Trophoblast cell (in vitro differentiated cells and primary cell): ENCODE data around the gene NPEPL1.

Source experiments
- DNase-seq, 2 donors: peaks; one replicate each; pipeline ENCODE4 v3.0.0-alpha.2; 2016
- H2AFZ ChIP-seq: 2 replicates; pipeline ENCODE4 v1.6.1; 2013; ENCODE audit warnings: low read length, moderate library complexity, mild to moderate bottlenecking; ENCODE audit not compliant: insufficient read depth, poor library complexity
- H2AK5ac ChIP-seq: 2 replicates; pipeline ENCODE4 v1.6.1; 2013; ENCODE audit warnings: mild to moderate bottlenecking, low read length
- H2BK120ac ChIP-seq: 2 replicates; pipeline ENCODE4 v1.6.1; 2013; ENCODE audit warnings: low read length, mild to moderate bottlenecking, moderate library complexity; ENCODE audit not compliant: insufficient read depth, poor library complexity
- H2BK12ac ChIP-seq: 2 replicates; pipeline ENCODE4 v1.6.1; 2013; ENCODE audit warnings: mild to moderate bottlenecking, low read length, moderate library complexity
- H2BK5ac ChIP-seq: 2 replicates; pipeline ENCODE4 v1.6.1; 2013; ENCODE audit warnings: low read length, low read depth, moderate library complexity, mild to moderate bottlenecking; ENCODE audit not compliant: poor library complexity
- H3K14ac ChIP-seq: 2 replicates; pipeline ENCODE4 v1.6.1; 2013; ENCODE audit warnings: mild to moderate bottlenecking, low read length
- H3K18ac ChIP-seq: 2 replicates; pipeline ENCODE4 v1.6.1; 2013; ENCODE audit warnings: mild to moderate bottlenecking, low read length
- H3K23ac ChIP-seq: 2 replicates; pipeline ENCODE4 v1.6.1; 2013; ENCODE audit warnings: low read length
- H3K27ac ChIP-seq: 2 replicates; pipeline ENCODE4 v1.5.1; 2013; ENCODE audit warnings: low read depth, mild to moderate bottlenecking, inconsistent platforms, low read length, moderate library complexity
- H3K27me3 ChIP-seq: 2 replicates; pipeline ENCODE4 v1.6.1; 2013; ENCODE audit warnings: inconsistent platforms, mild to moderate bottlenecking, low read length, moderate library complexity; ENCODE audit not compliant: insufficient read depth
- H3K36me3 ChIP-seq, 2 experiments: 1 replicate in 1 of 2; 2 replicates in 1 of 2; pipeline ENCODE4 v1.6.1; 2013; ENCODE audit warnings: low read length in 2 of 2, mild to moderate bottlenecking in 2 of 2, moderate library complexity in 1 of 2; ENCODE audit not compliant: insufficient read depth in 2 of 2, control insufficient read depth in 1 of 2
- H3K4ac ChIP-seq: 2 replicates; pipeline ENCODE4 v1.6.1; 2013; ENCODE audit warnings: low read depth, mild to moderate bottlenecking, low read length, moderate library complexity
- H3K4me1 ChIP-seq, 2 experiments: 1 replicate in 1 of 2; 2 replicates in 1 of 2; pipeline ENCODE4 v1.6.1; 2013; ENCODE audit warnings: low read length in 2 of 2, mild to moderate bottlenecking in 2 of 2, moderate library complexity in 1 of 2; ENCODE audit not compliant: insufficient read depth in 2 of 2, control insufficient read depth in 1 of 2
- H3K4me2 ChIP-seq: 2 replicates; pipeline ENCODE4 v1.6.1; 2013; ENCODE audit warnings: inconsistent platforms, mild to moderate bottlenecking, low read length, moderate library complexity
- H3K4me3 ChIP-seq: 2 replicates; pipeline ENCODE4 v1.5.1; 2013; ENCODE audit warnings: mild to moderate bottlenecking, low read depth, low read length, inconsistent platforms
- H3K79me1 ChIP-seq: one replicate; pipeline ENCODE4 v1.6.1; 2013; ENCODE audit warnings: low read length
- H3K79me2 ChIP-seq: 2 replicates; pipeline ENCODE4 v1.6.1; 2013; ENCODE audit warnings: low read length, mild to moderate bottlenecking; ENCODE audit not compliant: control insufficient read depth, insufficient read depth, poor library complexity
- H3K9ac ChIP-seq: 2 replicates; pipeline ENCODE4 v1.6.1; 2013; ENCODE audit warnings: mild to moderate bottlenecking, low read length
- H3K9me3 ChIP-seq: 2 replicates; pipeline ENCODE4 v1.6.1; 2013; ENCODE audit warnings: low read depth, mild to moderate bottlenecking, control low read depth, inconsistent platforms, low read length; ENCODE audit not compliant: insufficient read depth
- H4K12ac ChIP-seq: 2 replicates; pipeline ENCODE4 v1.6.1; 2013; ENCODE audit warnings: low read depth, mild to moderate bottlenecking, low read length, moderate library complexity
- H4K8ac ChIP-seq: 2 replicates; pipeline ENCODE4 v1.6.1; 2013; ENCODE audit warnings: low read depth, mild to moderate bottlenecking, low read length, moderate library complexity
- H4K91ac ChIP-seq: one replicate; pipeline ENCODE4 v1.6.1; 2013; ENCODE audit warnings: low read depth, mild to moderate bottlenecking, low read length, moderate library complexity
- WGBS: extraction: QIAGEN DNeasy Blood & Tissue Kit; methylation state at CpG from one replicate; pipeline ENCODE4 v1.1.7; 2013; ENCODE audit warnings: missing lambda C conversion rate; ENCODE audit not compliant: insufficient read length, insufficient coverage; ENCODE audit errors: extremely low coverage; 5-methylcytosine and 5-hydroxymethylcytosine counted together

Gene NPEPL1

GRCh38 chr20:58673119-58673518 is 19.5 kb upstream of the NPEPL1 start:
- Histone ChIP-seq H2BK120ac (no peak overlapping the region), H3K79me2 (no peaks in the 10 kb centered on the region), H4K12ac (no peak overlapping the region), H4K8ac (no peak overlapping the region), H3K4ac (no peak overlapping the region), H3K23ac (no peak overlapping the region), H3K36me3 (peaks cover 31 to 48% of the 10 kb centered on the region in 2 experiments), H2AFZ (no peak overlapping the region), H3K9me3 (no peaks in the 10 kb centered on the region), H3K9ac (no peak overlapping the region), H3K4me2 (no peak overlapping the region), H3K27me3 (no peaks in the 10 kb centered on the region), H3K4me3 (no peak overlapping the region), H3K4me1 (no peaks in the 10 kb centered on the region), H3K14ac (no peak overlapping the region), H3K18ac (no peak overlapping the region), H2BK12ac (no peak overlapping the region), H4K91ac (no peak overlapping the region), H2BK5ac (no peak overlapping the region), H2AK5ac (no peak overlapping the region), H3K79me1 (no peaks in the 10 kb centered on the region), H3K27ac (no peak overlapping the region)
- no CpG with 5 or more reads among the region's 9 CpGs for WGBS
- no peak for DNase-seq

- no peak overlapping the region for H3K18ac ChIP-seq
Measured at GRCh38 chr20:58675146-58675584, 17.4 kb upstream of the NPEPL1 start.

GRCh38 chr20:58675641-58676040 is 17.0 kb upstream of the NPEPL1 start:
- no peak overlapping the region for H2BK12ac ChIP-seq
- H4K8ac ChIP-seq: no peak overlapping the region
- H2AK5ac ChIP-seq: no peak overlapping the region
- no peaks in the 10 kb centered on the region for H3K79me2 ChIP-seq
- H3K23ac ChIP-seq: no peak overlapping the region
- H3K4me3 ChIP-seq: no peak overlapping the region
- DNase-seq: no peak
- no peak overlapping the region for H3K27ac ChIP-seq
- H3K9ac ChIP-seq: no peak overlapping the region
- H2BK5ac ChIP-seq: no peak overlapping the region
- no peak overlapping the region for H3K4ac ChIP-seq
- no peak overlapping the region for H2BK120ac ChIP-seq
- no peaks in the 10 kb centered on the region for H3K9me3 ChIP-seq
- H4K12ac ChIP-seq: no peak overlapping the region
- no peak overlapping the region for H3K4me2 ChIP-seq
- H2AFZ ChIP-seq: no peak overlapping the region
- WGBS: no CpG with 5 or more reads among the region's 17 CpGs
- peaks cover 27 to 44% of the 10 kb centered on the region in 2 experiments for H3K36me3 ChIP-seq
- H3K27me3 ChIP-seq: no peaks in the 10 kb centered on the region
- no peak overlapping the region for H3K18ac ChIP-seq
- no peaks in the 10 kb centered on the region for H3K4me1 ChIP-seq
- no peak overlapping the region for H3K14ac ChIP-seq
- H3K79me1 ChIP-seq: no peaks in the 10 kb centered on the region
- H4K91ac ChIP-seq: no peak overlapping the region

More at GRCh38 chr20:58675146-58675584, 17.4 kb upstream of the NPEPL1 start:
- H3K14ac ChIP-seq: no peak overlapping the region
- no peak overlapping the region for H4K12ac ChIP-seq
- no peak overlapping the region for H2BK5ac ChIP-seq
- no peak for DNase-seq
- no peak overlapping the region for H4K8ac ChIP-seq
- no peak overlapping the region for H3K4ac ChIP-seq
- H3K4me3 ChIP-seq: peak overlapping the region; percentile 25
- no peak overlapping the region for H3K9ac ChIP-seq
- no peak overlapping the region for H4K91ac ChIP-seq
- no peak overlapping the region for H2BK12ac ChIP-seq
- no CpG with 5 or more reads among the region's 18 CpGs for WGBS
- H3K79me1 ChIP-seq: no peaks in the 10 kb centered on the region
- H3K36me3 ChIP-seq: peaks cover 27 to 45% of the 10 kb centered on the region in 2 experiments
- no peak overlapping the region for H2AK5ac ChIP-seq
- H3K23ac ChIP-seq: no peak overlapping the region
- H3K4me2 ChIP-seq: no peak overlapping the region
- H3K79me2 ChIP-seq: no peaks in the 10 kb centered on the region
- no peak overlapping the region for H2BK120ac ChIP-seq
- no peak overlapping the region for H3K27ac ChIP-seq
- no peaks in the 10 kb centered on the region for H3K9me3 ChIP-seq
- H2AFZ ChIP-seq: no peak overlapping the region
- no peaks in the 10 kb centered on the region for H3K4me1 ChIP-seq
- no peaks in the 10 kb centered on the region for H3K27me3 ChIP-seq

- no peak for DNase-seq
- Histone ChIP-seq H3K4me1 (no peaks in the 10 kb centered on the region), H3K79me1 (no peaks in the 10 kb centered on the region), H2BK5ac (no peak overlapping the region), H2AK5ac (no peak overlapping the region), H3K4me2 (no peak overlapping the region), H4K12ac (no peak overlapping the region), H3K4ac (no peak overlapping the region), H3K27ac (no peak overlapping the region), H4K8ac (no peak overlapping the region), H4K91ac (no peak overlapping the region), H3K18ac (no peak overlapping the region), H3K4me3 (no peak overlapping the region), H2BK12ac (no peak overlapping the region), H2BK120ac (no peak overlapping the region), H3K9ac (no peak overlapping the region), H3K9me3 (no peaks in the 10 kb centered on the region), H3K36me3 (peaks cover 26 to 40% of the 10 kb centered on the region in 2 experiments), H3K23ac (no peak overlapping the region), H3K14ac (no peak overlapping the region), H3K27me3 (no peaks in the 10 kb centered on the region), H2AFZ (no peak overlapping the region), H3K79me2 (no peaks in the 10 kb centered on the region)
- WGBS: no CpG with 5 or more reads among the region's 19 CpGs
Measured at GRCh38 chr20:58676161-58676560, 16.4 kb upstream of the NPEPL1 start.
